ENCODE data around the gene MGAT3. TPM values are rescaled to one million over a fixed set of nuclear protein-coding genes. Genes with fewer than 3 reads are reported as not detected.

Gene MGAT3
- total RNA-seq, 2 donors from 2014 or later, result 0.25 to 0.96 TPM

- DNase-seq, result no peak
- no peaks in the 10 kb centered on the region for H3K9me3 ChIP-seq (ENCODE audit: control insufficient read depth, low read length, poor library complexity, severe bottlenecking)
- H3K27ac Mint-ChIP-seq, result no peak overlapping the region
- ATAC-seq, result no peak
- peaks cover 14% of the 10 kb centered on the region for H3K4me1 Mint-ChIP-seq
- peaks cover 6% of the 10 kb centered on the region for H3K27me3 Mint-ChIP-seq
- no peaks in the 10 kb centered on the region for H3K36me3 Mint-ChIP-seq (ENCODE audit: low read depth)
- no peak overlapping the region for H3K4me3 Mint-ChIP-seq
These were observed 31.8 kb downstream of the MGAT3 start for GRCh38 chr22:39488563-39489083.

GRCh38 chr22:39489094-39490068 lies 32.6 kb downstream of the MGAT3 start:
- no peak overlapping the region for H3K27ac Mint-ChIP-seq

GRCh38 chr22:39490135-39490798 lies 33.5 kb downstream of the MGAT3 start:
- Mint-ChIP-seq H3K27me3 (peaks cover 6% of the 10 kb centered on the region), H3K4me3 (no peak overlapping the region), H3K4me1 (peaks cover 14% of the 10 kb centered on the region), H3K36me3 (ENCODE audit: low read depth) (no peaks in the 10 kb centered on the region), H3K27ac (no peak overlapping the region)
- DNase-seq, result peak; percentile 51 to 62 (median 57)
- peak; percentile 99 for ATAC-seq
- no peaks in the 10 kb centered on the region for H3K9me3 ChIP-seq (ENCODE audit: control insufficient read depth, low read length, poor library complexity, severe bottlenecking)

More at GRCh38 chr22:39489094-39490068, 32.6 kb downstream of the MGAT3 start:
- H3K4me3 Mint-ChIP-seq, result no peak overlapping the region
- ATAC-seq, result no peak
- no peaks in the 10 kb centered on the region for H3K36me3 Mint-ChIP-seq (ENCODE audit: low read depth)
- H3K27me3 Mint-ChIP-seq, result peaks cover 6% of the 10 kb centered on the region
- no peak for DNase-seq
- no peaks in the 10 kb centered on the region for H3K9me3 ChIP-seq (ENCODE audit: control insufficient read depth, low read length, poor library complexity, severe bottlenecking)
- H3K4me1 Mint-ChIP-seq, result peaks cover 14% of the 10 kb centered on the region

GRCh38 chr22:39490966-39491680 lies 34.3 kb downstream of the MGAT3 start:
- Mint-ChIP-seq H3K4me1 (peaks cover 14% of the 10 kb centered on the region), H3K27me3 (peaks cover 6% of the 10 kb centered on the region), H3K27ac (no peak overlapping the region), H3K4me3 (no peak overlapping the region), H3K36me3 (ENCODE audit: low read depth) (no peaks in the 10 kb centered on the region)
- H3K9me3 ChIP-seq (ENCODE audit: control insufficient read depth, low read length, poor library complexity, severe bottlenecking), result no peaks in the 10 kb centered on the region
- no peak for DNase-seq
- ATAC-seq, result no peak

GRCh38 chr22:39491696-39492095 lies 34.9 kb downstream of the MGAT3 start:
- H3K27ac Mint-ChIP-seq, result no peak overlapping the region
- H3K4me1 Mint-ChIP-seq, result peaks cover 14% of the 10 kb centered on the region
- ATAC-seq, result no peak

GRCh38 chr22:39492186-39492585 lies 35.4 kb downstream of the MGAT3 start:
- Mint-ChIP-seq H3K36me3 (ENCODE audit: low read depth) (no peaks in the 10 kb centered on the region), H3K4me3 (no peak overlapping the region), H3K4me1 (peaks cover 14% of the 10 kb centered on the region), H3K27ac (no peak overlapping the region), H3K27me3 (peaks cover 6% of the 10 kb centered on the region)
- H3K9me3 ChIP-seq (ENCODE audit: control insufficient read depth, low read length, poor library complexity, severe bottlenecking), result no peaks in the 10 kb centered on the region
- ATAC-seq (no peak), DNase-seq (no peak)

More at GRCh38 chr22:39491696-39492095, 34.9 kb downstream of the MGAT3 start:
- Mint-ChIP-seq H3K4me3 (no peak overlapping the region), H3K27me3 (peaks cover 6% of the 10 kb centered on the region), H3K36me3 (ENCODE audit: low read depth) (no peaks in the 10 kb centered on the region)
- no peak for DNase-seq
- H3K9me3 ChIP-seq (ENCODE audit: control insufficient read depth, low read length, poor library complexity, severe bottlenecking), result no peaks in the 10 kb centered on the region

- ATAC-seq (no peak), DNase-seq (no peak)
- Mint-ChIP-seq H3K4me3 (no peak overlapping the region), H3K36me3 (ENCODE audit: low read depth) (no peaks in the 10 kb centered on the region), H3K4me1 (peaks cover 14% of the 10 kb centered on the region), H3K27ac (no peak overlapping the region), H3K27me3 (peaks cover 6% of the 10 kb centered on the region)
- no peaks in the 10 kb centered on the region for H3K9me3 ChIP-seq (ENCODE audit: control insufficient read depth, low read length, poor library complexity, severe bottlenecking)
These were observed 36.9 kb downstream of the MGAT3 start for GRCh38 chr22:39493759-39494158.

- Mint-ChIP-seq H3K36me3 (ENCODE audit: low read depth) (no peaks in the 10 kb centered on the region), H3K27ac (peak overlapping the region; percentile 51), H3K4me1 (peaks cover 14% of the 10 kb centered on the region), H3K4me3 (peak overlapping the region; percentile 12), H3K27me3 (peaks cover 6% of the 10 kb centered on the region)
- DNase-seq (no peak), ATAC-seq (no peak)
- no peaks in the 10 kb centered on the region for H3K9me3 ChIP-seq (ENCODE audit: control insufficient read depth, low read length, poor library complexity, severe bottlenecking)
These were observed 37.8 kb downstream of the MGAT3 start for GRCh38 chr22:39494471-39495120.

- no peaks in the 10 kb centered on the region for H3K9me3 ChIP-seq (ENCODE audit: control insufficient read depth, low read length, poor library complexity, severe bottlenecking)
- H3K27ac Mint-ChIP-seq, result no peak overlapping the region
- DNase-seq (peak in 1 of 3 donors; percentile 38), ATAC-seq (peak; percentile 77)
- H3K36me3 Mint-ChIP-seq (ENCODE audit: low read depth), result no peaks in the 10 kb centered on the region
- peaks cover 6% of the 10 kb centered on the region for H3K27me3 Mint-ChIP-seq
- H3K4me3 Mint-ChIP-seq, result no peak overlapping the region
- peaks cover 10% of the 10 kb centered on the region for H3K4me1 Mint-ChIP-seq
These were observed 39.5 kb downstream of the MGAT3 start for GRCh38 chr22:39496131-39496838.

GRCh38 chr22:39497429-39497828 lies 40.6 kb downstream of the MGAT3 start:
- Mint-ChIP-seq H3K4me1 (peaks cover 18% of the 10 kb centered on the region), H3K27me3 (peaks cover 6% of the 10 kb centered on the region), H3K36me3 (ENCODE audit: low read depth) (peaks cover 2% of the 10 kb centered on the region), H3K4me3 (no peak overlapping the region), H3K27ac (no peak overlapping the region)
- ATAC-seq, result no peak
- H3K9me3 ChIP-seq (ENCODE audit: control insufficient read depth, low read length, poor library complexity, severe bottlenecking), result no peaks in the 10 kb centered on the region
- no peak for DNase-seq

- Mint-ChIP-seq H3K4me3 (no peak overlapping the region), H3K36me3 (ENCODE audit: low read depth) (peaks cover 2% of the 10 kb centered on the region), H3K4me1 (peaks cover 16% of the 10 kb centered on the region), H3K27ac (peak overlapping the region; percentile 67), H3K27me3 (peaks cover 1% of the 10 kb centered on the region)
- ATAC-seq (no peak), DNase-seq (no peak)
- no peaks in the 10 kb centered on the region for H3K9me3 ChIP-seq (ENCODE audit: control insufficient read depth, low read length, poor library complexity, severe bottlenecking)
These were observed 41.6 kb downstream of the MGAT3 start for GRCh38 chr22:39498368-39498767.

GRCh38 chr22:39498802-39499201 lies 42.0 kb downstream of the MGAT3 start:
- peak overlapping the region; percentile 67 for H3K27ac Mint-ChIP-seq
- no peak for ATAC-seq
- H3K36me3 Mint-ChIP-seq (ENCODE audit: low read depth), result peaks cover 2% of the 10 kb centered on the region
- H3K9me3 ChIP-seq (ENCODE audit: control insufficient read depth, low read length, poor library complexity, severe bottlenecking), result no peaks in the 10 kb centered on the region
- H3K4me1 Mint-ChIP-seq, result peaks cover 19% of the 10 kb centered on the region
- H3K4me3 Mint-ChIP-seq, result no peak overlapping the region
- DNase-seq, result no peak
- H3K27me3 Mint-ChIP-seq, result no peaks in the 10 kb centered on the region
